IMR-90 (cell line): ENCODE results near the gene HBZ. TPM values are rescaled to one million over a fixed set of nuclear protein-coding genes. Genes with fewer than 3 reads are reported as not detected.

ENCODE experiments used
- ATAC-seq: fragments of 200-7000 bp; cut with Tn5 transposase; 2 replicates; pipeline ENCODE4 v1.9.1; 2020; ENCODE audit warnings: low read depth, mild to moderate bottlenecking, moderate library complexity
- BruUV-seq: library from RNA; stranded (reverse); fragments of 400-500 nt; replicated peaks from 2 replicates; lab custom pipeline; 2021; lab: Mats Ljungman, UMichigan
- CTCF ChIA-PET: fragments of 300-600 bp; formaldehyde crosslinking; extraction: SDS; loops from one replicate; lab custom pipeline; 2021; ENCODE audit warnings: antibody characterized with exemption; lab: Yijun Ruan, JAX
- POLR2A ChIA-PET: fragments of 300-600 bp; sonication (Branson Sonifier 250); formaldehyde crosslinking; loops from one replicate; lab custom pipeline; 2022; ENCODE audit warnings: antibody characterized with exemption; ENCODE audit not compliant: unreplicated experiment; lab: Charles Lee
- DNase-seq: peaks from one replicate; pipeline ENCODE4 v3.0.0; 2013
- H2AFZ ChIP-seq: replicated peaks from 2 replicates; pipeline ENCODE3; 2013; ENCODE audit warnings: low read length, mild to moderate bottlenecking; ENCODE audit not compliant: poor library complexity
- H2AK5ac ChIP-seq: 2 replicates; pipeline ENCODE4 v1.6.1; 2013; ENCODE audit warnings: low read depth, low read length, inconsistent platforms
- H2AK9ac ChIP-seq: replicated peaks from 2 replicates; pipeline ENCODE3; 2013; ENCODE audit warnings: mild to moderate bottlenecking, low read depth, low read length, moderate library complexity; ENCODE audit not compliant: poor library complexity
- H2BK120ac ChIP-seq: 2 replicates; pipeline ENCODE4 v1.6.1; 2013; ENCODE audit warnings: low read depth, low read length, inconsistent platforms
- H2BK15ac ChIP-seq: 3 replicates; pipeline ENCODE4 v1.6.1; 2013; ENCODE audit warnings: low read depth, low read length, inconsistent platforms
- H2BK20ac ChIP-seq: 2 replicates; pipeline ENCODE4 v1.6.1; 2013; ENCODE audit warnings: low read depth, mild to moderate bottlenecking, inconsistent platforms, low read length, moderate library complexity
- H2BK5ac ChIP-seq: 2 replicates; pipeline ENCODE4 v1.6.1; 2013; ENCODE audit warnings: mild to moderate bottlenecking, low read depth, low read length, inconsistent platforms; ENCODE audit not compliant: poor library complexity, severe bottlenecking
- H3K14ac ChIP-seq: replicated peaks from 2 replicates; pipeline ENCODE4 v1.6.1; 2013; ENCODE audit warnings: low read depth, low read length, inconsistent platforms
- H3K18ac ChIP-seq: 2 replicates; pipeline ENCODE4 v1.6.1; 2013; ENCODE audit warnings: low read depth, low read length, control low read depth
- H3K23ac ChIP-seq: 2 replicates; pipeline ENCODE4 v1.6.1; 2013; ENCODE audit warnings: low read depth, low read length, inconsistent platforms
- H3K27ac ChIP-seq: 2 replicates; pipeline ENCODE4 v1.5.1; 2013; ENCODE audit warnings: mild to moderate bottlenecking, control low read depth, low read length; ENCODE audit not compliant: insufficient read depth
- H3K27me3 ChIP-seq: 2 replicates; pipeline ENCODE4 v1.6.1; 2013; ENCODE audit warnings: low read length; ENCODE audit not compliant: control insufficient read depth, insufficient read depth
- H3K36me3 ChIP-seq: 2 replicates; pipeline ENCODE4 v1.6.1; 2013; ENCODE audit warnings: low read length, mixed read lengths; ENCODE audit not compliant: control insufficient read depth, insufficient read depth
- H3K4ac ChIP-seq: 2 replicates; pipeline ENCODE4 v1.6.1; 2013; ENCODE audit warnings: low read depth, low read length, inconsistent platforms
- H3K4me1 ChIP-seq: 2 replicates; pipeline ENCODE4 v1.6.1; 2013; ENCODE audit warnings: low read length, mixed read lengths; ENCODE audit not compliant: control insufficient read depth, insufficient read depth
- H3K4me2 ChIP-seq: 2 replicates; pipeline ENCODE4 v1.6.1; 2013; ENCODE audit warnings: low read depth, mild to moderate bottlenecking, control low read depth, low read length, moderate library complexity
- H3K4me3 ChIP-seq: 2 replicates; pipeline ENCODE4 v1.5.1; 2013; ENCODE audit warnings: low read depth, mild to moderate bottlenecking, control low read depth, low read length, moderate library complexity; ENCODE audit not compliant: insufficient read depth
- H3K56ac ChIP-seq: 2 replicates; pipeline ENCODE4 v1.6.1; 2013; ENCODE audit warnings: low read length, inconsistent platforms; ENCODE audit not compliant: insufficient read depth; ENCODE audit errors: extremely low read depth
- H3K79me1 ChIP-seq, 2 experiments: 2 replicates each; pipeline ENCODE4 v1.6.1; 2013; ENCODE audit warnings: low read length in 2 of 2, inconsistent platforms in 1 of 2, low read depth in 1 of 2
- H3K9ac ChIP-seq: 2 replicates; pipeline ENCODE4 v1.6.1; 2013; ENCODE audit warnings: low read depth, low read length, control low read depth
- H3K9me1 ChIP-seq: 2 replicates; pipeline ENCODE4 v1.6.1; 2013; ENCODE audit warnings: low read length, inconsistent platforms; ENCODE audit not compliant: insufficient read depth
- H3K9me3 ChIP-seq: 2 replicates; pipeline ENCODE4 v1.6.1; 2013; ENCODE audit warnings: low read length; ENCODE audit not compliant: control insufficient read depth, insufficient read depth
- H4K20me1 ChIP-seq: 2 replicates; pipeline ENCODE4 v1.6.1; 2013; ENCODE audit warnings: low read length, inconsistent platforms; ENCODE audit not compliant: insufficient read depth
- H4K5ac ChIP-seq: 2 replicates; pipeline ENCODE4 v1.6.1; 2013; ENCODE audit warnings: mild to moderate bottlenecking, low read depth, low read length, control low read depth
- H4K8ac ChIP-seq, 2 experiments: 2 replicates each; pipeline ENCODE4 v1.6.1; 2013; ENCODE audit warnings: low read depth in 2 of 2, low read length in 2 of 2, control low read depth in 1 of 2, inconsistent platforms in 1 of 2
- H4K91ac ChIP-seq: 2 replicates; pipeline ENCODE4 v1.6.1; 2013; ENCODE audit warnings: low read depth, low read length, inconsistent platforms; ENCODE audit not compliant: insufficient read depth
- MAZ ChIP-seq: IDR thresholded peaks from 2 replicates; pipeline ENCODE4 v1.6.1; 2012; ENCODE audit warnings: low read depth, mild to moderate bottlenecking, low read length, improper control_type of control experiment, moderate library complexity, borderline replicate concordance
- RAD21 ChIP-seq: IDR thresholded peaks from 2 replicates; pipeline ENCODE4 v1.6.1; 2012; ENCODE audit warnings: low read length, improper control_type of control experiment
- RCOR1 ChIP-seq: IDR thresholded peaks from 2 replicates; pipeline ENCODE4 v1.6.1; 2012; ENCODE audit warnings: mild to moderate bottlenecking, low read length, improper control_type of control experiment; ENCODE audit not compliant: insufficient replicate concordance
- SMC3 ChIP-seq: fragments of 150-350 bp; IDR thresholded peaks from 2 replicates; pipeline ENCODE4 v1.6.1; 2016; ENCODE audit warnings: low read depth, mild to moderate bottlenecking, antibody characterized with exemption, low read length, moderate library complexity
- WGBS, 2 experiments: methylation state at CpG; one replicate each; pipeline versions ENCODE4 v1.1.5 to v1.1.7; 2013; ENCODE audit warnings: missing lambda C conversion rate in 2 of 2; ENCODE audit not compliant: insufficient read length in 1 of 2; ENCODE audit errors: extremely low coverage in 2 of 2; 5-methylcytosine and 5-hydroxymethylcytosine counted together
- dilution Hi-C: fragments of 300-500 bp; cut with HindIII; formaldehyde crosslinking; loops from one replicate; pipeline ENCODE4 v1.14.3; 2018; ENCODE audit warnings: low sequenced_read_pairs; ENCODE audit not compliant: unreplicated experiment
- in situ Hi-C: fragments of 300-500 bp; cut with MboI; formaldehyde crosslinking; loops from 3 replicates; pipeline ENCODE4 v1.14.3; 2019; ENCODE audit warnings: low sequenced_read_pairs, inconsistent platforms, mixed read lengths
- intact Hi-C: fragments of 100-400 bp; cut with micrococcal nuclease; formaldehyde crosslinking; loops from 2 replicates; pipeline ENCODE4 v1.10.0; 2022
- polyA plus RNA-seq, 3 experiments: library from polyadenylated mRNA; depleted of rRNA; stranded (reverse); fragments of >200 nt; gene quantifications; 2 replicates each; pipeline ENCODE4 v1.2.3, GENCODE V29; 2012; ENCODE audit warnings: low replicate concordance in 1 of 3
- total RNA-seq: library from RNA; depleted of rRNA; stranded (reverse); fragments of >200 nt; gene quantifications from 2 replicates; pipeline ENCODE4 v1.2.3, GENCODE V29; 2012
- TF ChIP-seq, protein P1 (sequence below): conservative IDR thresholded peaks from 2 replicates; pipeline ENCODE4 v1.5.1; 2012; ENCODE audit warnings: mild to moderate bottlenecking, low read depth, low read length, improper control_type of control experiment

The HBZ gene
- total and polyA plus RNA-seq, 2 of the 4 experiments (the other 2 are of a cell fraction) = not detected

DNA sequence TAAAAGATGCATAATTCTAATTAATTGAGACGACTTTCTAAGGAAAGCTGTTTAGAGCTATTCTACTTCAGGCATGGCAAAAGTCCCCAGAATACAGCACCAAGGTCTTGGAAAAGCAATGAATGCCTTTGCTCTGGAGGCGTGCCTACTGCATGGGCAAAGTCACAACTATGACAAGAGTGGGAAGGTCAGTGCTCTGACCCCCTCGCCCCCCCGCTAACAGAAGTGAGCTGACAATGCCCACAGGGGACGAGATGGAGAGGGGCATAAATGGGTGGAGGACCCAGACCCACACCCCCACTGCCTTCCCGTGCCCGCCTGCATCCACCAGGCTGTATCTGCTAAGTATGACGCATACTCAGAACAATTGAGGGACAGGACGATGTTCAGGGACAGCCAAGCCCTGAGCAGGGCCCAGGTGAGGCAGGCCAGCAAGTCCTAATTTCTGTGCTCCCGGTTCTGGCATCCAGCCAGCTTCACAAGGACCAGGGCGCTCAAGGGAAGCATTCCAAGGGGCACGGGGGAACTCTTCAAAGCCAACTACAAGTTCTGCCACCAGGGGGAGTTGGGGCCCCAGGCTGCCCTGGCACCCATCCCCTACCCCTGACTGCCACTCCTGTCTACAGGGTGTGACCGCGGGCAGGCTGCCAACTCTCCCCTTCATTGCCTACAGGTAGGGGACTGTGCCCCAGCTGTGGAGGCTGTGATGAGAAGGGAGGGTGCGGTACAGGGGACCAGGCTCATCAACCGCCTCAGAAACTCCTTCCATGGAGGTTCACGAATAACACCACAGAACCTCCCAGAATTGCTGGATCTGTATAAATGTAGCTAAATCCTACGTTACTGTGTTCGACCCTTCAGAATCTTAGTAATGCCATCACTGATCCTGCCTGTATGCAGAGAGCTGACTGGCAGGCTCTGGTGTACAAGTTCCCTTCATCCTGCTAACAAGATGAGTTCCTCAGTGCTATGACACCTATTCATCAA, 34.8 kb upstream of the HBZ start:
- ATAC-seq = no peak
- in situ Hi-C loops (no loop called here), dilution Hi-C loops (no loop called here), intact Hi-C loops (no loop called here)
- Histone ChIP-seq H2AK9ac (peak overlapping the region; percentile 81), H3K4me3 (no peak overlapping the region), H3K9ac (no peak overlapping the region), H3K27ac (no peak overlapping the region), H3K27me3 (no peaks in the 10 kb centered on the region), H2BK20ac (no peak overlapping the region), H3K36me3 (peaks cover 13% of the 10 kb centered on the region), H4K20me1 (peaks cover 13% of the 10 kb centered on the region), H4K5ac (no peak overlapping the region), H3K79me1 (peaks cover 8 to 44% of the 10 kb centered on the region in 2 experiments; a peak in 2 of 4 replicates), H3K9me1 (peaks cover 20% of the 10 kb centered on the region), H2AK5ac (no peak overlapping the region), H2BK5ac (no peak overlapping the region), H3K56ac (no peak overlapping the region), H4K91ac (no peak overlapping the region), H3K14ac (no peak overlapping the region), H2BK120ac (no peak overlapping the region), H3K4ac (0 out of 2 replicates have a peak overlapping the region, but pooled peaks have one; percentile 9), H2AFZ (no peak overlapping the region), H2BK15ac (no peak overlapping the region), H4K8ac (no peak overlapping the region), H3K23ac (no peak overlapping the region; the same call in 1 of the 2 replicates), H3K4me2 (no peak overlapping the region), H3K18ac (no peak overlapping the region), H3K9me3 (no peaks in the 10 kb centered on the region), H3K4me1 (peaks cover 16% of the 10 kb centered on the region)
- POLR2A ChIA-PET = no interaction called here
- WGBS, 2 experiments = 80% methylated on average over 4 of the region's 19 CpGs; no CpG with 5 or more reads in 1 of the 2 experiments
- TF ChIP-seq, protein P1, sequence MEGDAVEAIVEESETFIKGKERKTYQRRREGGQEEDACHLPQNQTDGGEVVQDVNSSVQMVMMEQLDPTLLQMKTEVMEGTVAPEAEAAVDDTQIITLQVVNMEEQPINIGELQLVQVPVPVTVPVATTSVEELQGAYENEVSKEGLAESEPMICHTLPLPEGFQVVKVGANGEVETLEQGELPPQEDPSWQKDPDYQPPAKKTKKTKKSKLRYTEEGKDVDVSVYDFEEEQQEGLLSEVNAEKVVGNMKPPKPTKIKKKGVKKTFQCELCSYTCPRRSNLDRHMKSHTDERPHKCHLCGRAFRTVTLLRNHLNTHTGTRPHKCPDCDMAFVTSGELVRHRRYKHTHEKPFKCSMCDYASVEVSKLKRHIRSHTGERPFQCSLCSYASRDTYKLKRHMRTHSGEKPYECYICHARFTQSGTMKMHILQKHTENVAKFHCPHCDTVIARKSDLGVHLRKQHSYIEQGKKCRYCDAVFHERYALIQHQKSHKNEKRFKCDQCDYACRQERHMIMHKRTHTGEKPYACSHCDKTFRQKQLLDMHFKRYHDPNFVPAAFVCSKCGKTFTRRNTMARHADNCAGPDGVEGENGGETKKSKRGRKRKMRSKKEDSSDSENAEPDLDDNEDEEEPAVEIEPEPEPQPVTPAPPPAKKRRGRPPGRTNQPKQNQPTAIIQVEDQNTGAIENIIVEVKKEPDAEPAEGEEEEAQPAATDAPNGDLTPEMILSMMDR = peak; percentile 55
- TF ChIP-seq RCOR1 = no peak
- TF ChIP-seq MAZ = no peak
- peak; percentile 59 for TF ChIP-seq SMC3
- TF ChIP-seq RAD21 = peak; percentile 47
- no TSS peak for BruUV-seq
- CTCF ChIA-PET = interaction anchor here (0.5 to 1.7 kb wide), 8 partner anchors 10 to 63 kb away, joined by 3 to 7 read pairs (median 3); partner anchors contain the start of gene HBQ1
- DNase-seq = peak; percentile 20
